T-helper 1 cell (primary cell): ENCODE data around the gene NEB.
A peak's percentile ranks its signal among the peaks of the same experiment; 100 is the strongest.
"Not testable (repeated sequence)": the region's sequence is repeated elsewhere in the genome, so short reads cannot be mapped to it uniquely, and the experiment has no call there.

Source experiments
- DNase-seq, 5 donors: peaks; one replicate each; pipeline ENCODE4 v3.0.0-alpha.2; 2012 to 2020

The NEB gene

DNA sequence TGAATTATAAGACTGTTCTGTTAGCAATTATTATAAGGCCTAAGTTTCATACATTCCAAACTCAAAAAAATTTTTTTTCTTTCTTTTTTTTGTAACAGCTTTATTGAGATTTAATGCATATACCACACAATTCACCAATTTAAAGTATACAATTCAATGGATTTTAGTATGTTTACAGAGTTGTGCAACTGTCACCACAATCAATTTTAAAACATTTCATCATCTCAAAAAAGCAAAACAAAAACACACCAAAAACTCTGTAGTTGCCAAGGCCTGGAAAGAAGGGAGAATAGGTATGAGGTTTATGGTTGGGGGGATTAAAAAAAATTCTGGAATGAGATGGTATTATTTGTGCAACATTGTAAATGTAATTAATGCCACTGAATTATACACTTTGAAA, 36.1 kb downstream of the NEB start:
- not testable (repeated sequence) for DNase-seq

DNA sequence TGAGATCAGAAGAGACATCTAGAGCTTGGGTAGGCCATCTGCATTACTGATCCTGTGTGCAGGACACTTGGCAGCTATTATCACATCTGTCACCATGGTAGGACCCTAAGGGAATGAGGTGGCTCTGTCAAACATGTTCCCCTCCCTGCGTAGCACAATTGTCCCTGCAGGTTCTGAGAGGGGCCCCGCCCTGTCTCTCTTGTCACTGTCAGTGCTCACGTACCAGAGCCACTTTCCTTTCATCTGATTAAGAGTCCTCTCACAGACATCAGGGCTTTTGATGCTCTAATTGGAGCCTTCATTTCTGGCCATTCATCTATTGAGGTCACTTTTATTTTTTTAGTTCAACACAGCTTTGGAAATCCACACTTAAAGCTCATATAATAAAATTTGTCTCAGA, 38.5 kb downstream of the NEB start:
- no peak for DNase-seq

DNA sequence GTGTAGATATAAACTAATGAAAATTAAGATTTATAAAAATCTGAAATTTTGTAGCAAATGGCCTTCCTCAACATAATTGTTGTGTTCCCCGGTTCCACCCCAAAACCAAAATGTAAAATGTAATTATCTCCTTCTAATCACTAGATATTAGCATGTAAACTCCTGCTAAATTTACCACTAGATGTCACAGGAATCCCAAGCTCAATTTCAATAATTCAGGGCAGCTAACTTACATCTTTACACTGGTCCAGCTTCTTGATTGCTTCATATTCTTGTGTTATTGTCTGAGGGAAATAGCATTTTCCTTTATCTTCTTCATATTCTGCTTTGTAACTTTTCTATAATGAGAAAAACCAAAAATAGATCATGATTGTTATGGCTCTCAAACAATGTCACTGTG, 42.6 kb downstream of the NEB start:
- DNase-seq, result no peak

DNA sequence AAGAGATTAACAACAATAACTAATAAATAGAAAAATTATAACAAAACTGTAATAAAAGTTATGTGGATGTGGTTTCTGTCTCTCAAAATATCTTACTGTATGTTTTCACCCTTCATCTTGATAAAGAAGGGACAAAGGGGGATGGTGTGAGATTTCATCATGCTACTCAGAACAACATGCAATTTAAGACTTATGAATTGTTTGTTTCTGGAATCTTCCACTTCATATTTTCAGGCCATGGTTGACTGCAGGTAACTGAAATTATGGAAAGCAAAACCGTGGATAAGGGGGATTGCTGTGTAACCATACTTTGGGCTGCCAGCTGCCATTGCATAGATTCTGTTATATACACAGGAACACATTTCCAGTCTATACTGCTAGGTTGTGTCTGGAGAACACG, 45.6 kb downstream of the NEB start:
- DNase-seq, result no peak

DNA sequence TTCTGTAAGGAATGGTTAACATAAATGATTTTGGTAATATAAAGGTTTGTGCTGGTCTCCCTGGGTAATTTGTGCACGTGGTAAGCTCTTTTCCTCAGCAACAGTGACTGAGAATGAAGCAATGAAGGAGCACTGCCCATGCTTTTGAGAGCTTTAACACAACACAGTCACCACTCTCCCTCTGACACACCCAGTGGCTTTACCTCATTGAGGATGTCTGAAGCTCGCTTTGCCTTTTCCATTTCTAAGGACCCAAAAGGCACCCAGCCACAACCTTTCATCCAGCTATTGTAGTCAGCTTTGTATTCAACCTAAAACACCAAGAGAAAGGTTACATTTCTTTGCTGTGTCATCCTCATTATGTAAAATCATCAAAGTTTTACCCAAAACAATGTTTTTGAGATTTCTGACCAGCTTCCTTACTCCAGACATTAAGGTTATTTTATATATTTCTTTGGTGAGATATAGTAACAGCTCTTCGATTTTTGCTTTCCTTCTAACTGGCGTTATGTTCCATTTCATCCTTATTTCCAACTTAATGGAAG, 51.7 kb downstream of the NEB start:
- DNase-seq, result no peak

DNA sequence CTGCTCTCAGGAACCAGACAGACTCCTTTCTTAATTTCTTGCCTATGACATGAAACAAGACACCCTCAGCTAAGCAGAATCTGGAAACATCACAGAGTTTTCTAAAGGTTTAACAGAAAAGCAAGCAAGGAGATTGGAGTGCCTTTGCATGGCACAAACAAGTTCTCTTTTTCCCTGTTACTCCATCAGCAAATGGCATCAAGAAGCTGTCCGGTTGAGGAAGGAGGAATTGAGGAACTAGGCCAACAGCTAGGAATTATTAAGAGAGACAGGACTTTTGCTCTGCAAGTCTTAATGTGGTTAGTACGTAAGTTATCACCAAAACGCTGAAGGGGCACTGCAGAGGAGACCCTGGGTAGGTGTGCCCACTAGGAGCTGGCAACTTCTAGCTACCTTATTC, 53.2 kb downstream of the NEB start:
- DNase-seq, result no peak

DNA sequence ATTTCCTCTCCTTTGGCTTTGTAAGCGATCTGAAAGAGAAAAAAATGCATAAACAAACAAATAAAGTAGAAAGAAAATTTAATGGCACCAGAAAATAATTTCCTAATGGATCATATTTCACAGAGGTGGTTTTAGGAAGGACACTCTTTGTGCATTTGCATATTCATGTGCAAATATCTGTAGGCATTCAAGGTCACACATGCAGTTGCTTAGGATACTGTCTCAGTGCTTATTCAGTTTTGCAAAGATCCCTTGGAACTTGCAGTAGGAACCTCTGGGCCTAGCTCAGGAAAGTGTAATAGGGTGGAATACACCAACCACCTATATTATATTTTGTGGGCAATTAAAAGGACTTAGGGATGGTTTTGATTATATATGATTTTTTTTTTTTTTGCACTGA, 54.3 kb downstream of the NEB start:
- DNase-seq, result no peak

DNA sequence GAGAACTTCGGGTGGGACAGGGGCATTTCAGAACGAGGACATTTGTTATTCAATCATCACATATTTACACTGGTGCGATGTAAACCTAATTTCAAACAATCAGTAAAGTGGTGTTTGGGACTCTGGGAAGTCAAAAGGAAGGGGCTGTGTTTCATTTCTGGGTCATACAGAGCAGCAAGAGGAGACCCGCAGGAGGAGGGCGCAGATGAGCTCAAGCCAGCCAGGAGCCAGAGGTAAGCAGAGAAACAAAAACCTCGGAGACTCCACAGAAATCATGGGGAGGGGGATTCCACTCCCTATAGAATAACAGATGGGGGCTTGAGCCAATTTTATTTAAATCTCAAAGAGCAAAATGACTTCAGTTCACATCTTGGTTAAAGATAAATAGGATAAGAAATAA, 55.4 kb downstream of the NEB start:
- DNase-seq, result no peak

DNA sequence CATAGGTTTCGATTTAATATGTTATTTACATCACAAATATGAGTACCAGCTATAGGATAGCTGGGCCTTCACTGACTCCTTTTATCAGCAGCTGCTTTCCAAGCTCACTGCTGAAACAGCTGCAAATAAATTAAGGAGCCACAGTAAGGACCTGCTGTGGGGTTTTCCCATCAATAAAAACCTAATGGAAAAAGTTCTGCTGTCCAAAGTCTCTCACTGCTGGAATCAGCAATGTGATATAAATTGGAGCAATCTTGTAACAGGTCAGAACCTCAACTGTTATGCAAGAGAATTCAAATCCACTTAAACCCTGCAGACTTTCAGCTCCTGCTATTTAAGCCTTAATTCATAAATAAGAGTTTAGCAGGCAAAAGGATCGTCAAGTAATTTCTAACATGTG, 61.3 kb downstream of the NEB start:
- no peak for DNase-seq

DNA sequence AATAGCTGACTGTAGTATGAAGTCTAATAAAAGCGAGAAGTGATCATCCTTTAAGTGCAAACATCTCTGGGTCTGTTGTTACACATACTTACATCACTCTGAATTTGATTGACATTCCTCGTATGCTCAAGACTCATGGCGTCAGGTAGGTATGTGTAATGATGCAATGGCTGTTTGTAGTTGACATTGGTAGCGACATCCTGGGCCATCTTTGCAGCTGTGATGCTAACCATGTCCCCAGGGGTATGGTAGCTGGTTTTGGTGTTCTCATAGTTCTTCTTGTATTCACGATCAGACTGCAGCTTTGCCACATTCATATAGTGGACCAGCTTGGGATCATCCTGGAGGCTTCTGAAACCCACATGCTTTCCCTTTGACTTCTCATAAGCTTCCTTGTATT, 62.0 kb downstream of the NEB start:
- DNase-seq, result no peak

DNA sequence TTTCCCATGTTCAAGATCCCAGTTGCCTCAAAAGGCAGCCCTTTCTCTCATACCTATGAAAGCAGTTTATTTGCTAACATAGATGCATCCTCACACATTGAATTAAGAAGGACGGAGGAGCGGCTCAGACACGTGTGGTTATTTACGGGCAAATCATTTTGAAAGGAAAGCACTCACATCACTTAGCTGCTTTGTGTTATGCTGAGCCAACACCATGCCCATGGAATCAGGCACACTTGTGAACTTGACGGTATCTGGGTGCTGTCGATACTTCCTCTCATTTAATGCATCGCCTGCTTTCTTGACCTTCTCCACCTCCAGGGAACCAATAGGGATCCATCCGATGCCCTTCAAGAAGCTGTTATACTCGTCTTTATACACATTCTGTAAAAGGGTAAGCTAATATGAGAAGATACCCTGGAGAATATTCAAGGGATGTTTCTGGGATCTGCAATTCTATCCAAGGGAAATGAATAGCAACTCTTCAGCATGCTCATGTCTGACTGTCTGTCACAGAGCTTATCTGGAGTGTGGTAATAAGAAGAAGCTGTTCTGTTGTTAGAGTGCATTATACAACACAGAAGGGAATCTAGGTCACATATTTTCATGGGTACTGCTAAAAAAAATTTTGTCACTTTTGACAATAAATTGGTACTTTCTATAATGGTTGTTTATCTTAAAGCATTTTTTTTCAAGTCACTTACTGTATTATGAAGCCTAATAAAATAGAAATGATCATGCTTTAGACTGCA, 63.3 kb downstream of the NEB start:
- DNase-seq, result no peak

DNA sequence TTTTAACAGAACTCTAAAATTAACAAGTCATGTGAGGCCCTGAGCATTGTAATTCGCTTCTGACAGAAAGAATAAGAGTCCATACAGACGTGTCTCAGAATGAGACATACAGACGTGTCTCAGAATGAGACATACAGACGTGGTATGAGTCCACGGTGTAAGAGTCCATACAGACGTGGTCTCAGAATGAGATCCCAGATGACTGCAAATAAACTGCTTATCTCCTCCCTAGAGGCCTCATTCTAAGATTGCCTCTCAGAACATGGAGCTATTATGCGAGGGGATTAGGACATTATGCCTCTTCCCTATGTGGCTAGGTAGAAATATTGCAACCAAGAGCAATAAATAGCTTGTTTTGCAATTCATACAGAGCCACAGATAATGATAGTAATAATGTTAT, 63.9 kb downstream of the NEB start:
- DNase-seq, result peak in 1 of 5 donors; percentile 2

DNA sequence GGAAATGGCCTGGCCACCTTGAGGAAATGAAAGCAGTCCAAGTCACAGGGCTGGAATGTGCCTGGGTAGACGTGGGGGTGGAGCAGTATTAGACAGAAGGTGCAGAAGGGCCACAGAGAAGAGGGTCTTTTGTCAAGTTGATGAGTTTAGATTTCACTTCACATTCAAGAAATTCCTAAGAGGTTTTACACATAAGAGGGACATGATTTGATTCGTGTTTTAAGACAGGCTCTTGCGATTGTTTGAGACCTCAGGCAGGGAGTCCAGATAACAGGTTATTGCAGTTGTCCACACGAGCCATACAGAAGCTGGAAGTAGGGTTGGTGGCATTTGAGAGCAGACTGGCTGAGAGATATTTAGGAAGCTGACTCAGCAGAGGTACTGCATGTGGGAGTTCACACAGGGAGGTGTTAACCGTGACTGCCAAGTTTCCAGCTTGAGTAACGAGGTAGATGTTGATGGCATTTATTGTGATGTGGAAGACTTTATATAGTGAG, 64.6 kb downstream of the NEB start:
- DNase-seq, result peak in 1 of 5 donors; percentile 2

DNA sequence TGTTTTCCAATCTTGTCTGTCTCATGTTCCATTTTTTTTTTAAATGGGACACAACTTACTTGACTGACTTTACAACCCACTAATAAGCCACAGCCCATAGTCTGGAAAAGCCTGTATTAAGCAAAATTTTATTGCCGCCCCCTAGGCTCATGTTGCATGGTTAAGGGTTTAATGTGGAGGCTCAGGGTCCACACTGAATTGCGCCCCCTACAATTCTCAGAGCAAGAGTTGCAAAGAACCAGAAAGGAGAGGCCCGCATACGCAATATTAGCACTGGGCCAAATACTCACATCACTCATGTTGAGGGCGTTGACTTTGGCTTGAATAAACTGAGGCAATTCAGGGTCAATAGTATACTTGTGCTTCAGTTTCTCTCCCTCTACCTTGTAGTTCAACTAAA, 65.5 kb downstream of the NEB start:
- DNase-seq, result no peak

DNA sequence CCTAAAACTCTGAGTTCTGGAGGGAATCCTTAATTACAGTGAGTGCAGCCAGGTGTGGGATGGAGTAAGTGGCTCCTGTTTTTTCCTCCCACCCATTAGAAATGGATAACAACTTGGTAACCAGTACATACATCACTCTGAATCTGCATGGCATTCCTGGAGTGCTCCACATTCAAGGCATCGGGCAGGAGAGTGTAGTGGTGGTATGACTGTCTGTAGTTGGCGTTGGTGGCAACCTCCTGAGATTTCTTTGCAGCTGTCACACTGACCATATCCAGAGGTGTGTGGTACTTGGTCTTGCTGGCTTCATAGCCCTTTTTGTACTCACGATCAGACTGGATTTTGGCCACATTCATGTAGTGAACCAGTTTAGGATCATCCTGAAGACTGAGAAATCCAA, 68.3 kb downstream of the NEB start:
- DNase-seq, result no peak

DNA sequence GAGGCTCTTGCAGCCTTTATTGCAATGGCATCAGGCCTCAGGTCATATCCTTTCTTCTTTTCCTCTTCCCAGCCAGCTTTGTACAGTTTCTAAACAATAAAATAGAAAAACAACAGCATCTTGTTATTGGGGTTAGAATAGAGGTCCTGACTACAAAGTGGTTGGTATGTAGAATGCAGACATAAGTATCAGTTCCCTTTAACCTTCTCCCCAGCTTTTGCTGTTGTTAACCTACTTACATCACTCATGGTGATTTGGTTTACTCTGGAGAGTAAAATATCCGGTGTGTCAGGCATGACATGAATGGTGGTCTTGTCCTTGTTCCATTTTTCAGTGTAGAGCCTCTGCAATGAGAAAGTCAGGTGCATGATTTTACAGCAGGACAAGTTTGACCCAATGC, 69.8 kb downstream of the NEB start:
- DNase-seq, result no peak

DNA sequence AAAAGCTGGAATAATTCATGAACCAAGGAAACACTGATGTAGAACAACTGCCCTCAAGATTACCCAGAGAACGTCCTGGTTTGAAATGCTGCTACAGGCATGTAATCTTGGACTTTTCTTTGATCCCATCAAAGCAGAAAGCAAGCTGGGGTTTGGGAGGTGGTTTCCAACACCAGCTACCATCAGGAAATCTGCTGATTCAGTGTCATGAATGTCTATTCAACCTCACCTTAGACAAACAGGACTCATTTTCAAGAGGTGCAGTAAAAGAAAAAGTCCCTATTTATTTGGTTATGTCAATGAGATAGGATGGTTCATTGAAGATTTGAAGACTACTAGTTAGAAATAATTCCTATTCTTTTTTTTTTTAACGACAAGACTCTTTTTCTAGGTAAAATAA, 72.7 kb downstream of the NEB start:
- no peak for DNase-seq

DNA sequence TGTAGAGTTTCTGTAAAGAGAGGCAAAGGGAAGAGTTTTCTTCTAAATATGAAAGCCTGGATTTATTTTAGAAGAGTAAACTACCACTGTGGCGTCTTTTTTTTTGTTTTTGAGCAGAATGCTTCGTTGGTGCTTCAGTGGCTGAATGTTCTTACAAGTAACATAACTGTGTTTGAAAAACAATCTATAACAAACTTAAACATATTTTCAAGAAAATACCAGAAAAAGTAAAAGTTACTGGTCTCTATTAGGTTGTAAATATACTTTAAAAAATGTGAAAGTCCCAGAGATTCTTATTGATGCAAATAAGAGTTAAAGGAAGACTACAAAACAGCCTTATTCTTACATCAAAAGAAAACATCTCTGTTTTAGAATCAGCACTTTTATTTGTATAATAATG, 76.2 kb downstream of the NEB start:
- no peak for DNase-seq

DNA sequence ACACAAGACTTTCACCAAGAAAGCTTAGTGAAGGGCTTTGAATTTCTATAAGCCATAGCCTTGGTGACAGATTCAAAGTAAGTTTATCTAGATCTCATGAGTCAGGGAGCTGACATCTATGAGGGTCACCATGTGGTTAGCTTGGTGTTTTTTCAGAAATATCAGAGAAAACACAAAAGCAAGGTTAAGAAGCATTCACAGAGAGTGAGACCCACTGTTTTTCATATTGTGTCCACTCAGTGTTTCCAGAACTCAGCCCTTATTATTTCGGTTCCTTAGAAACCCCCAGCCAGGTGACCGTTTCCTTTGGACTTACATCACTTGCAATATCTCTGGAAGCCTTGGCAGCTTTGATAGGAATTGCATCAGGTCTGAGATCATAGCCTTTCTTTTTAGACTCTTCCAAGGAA, 76.6 kb downstream of the NEB start:
- no peak for DNase-seq

DNA sequence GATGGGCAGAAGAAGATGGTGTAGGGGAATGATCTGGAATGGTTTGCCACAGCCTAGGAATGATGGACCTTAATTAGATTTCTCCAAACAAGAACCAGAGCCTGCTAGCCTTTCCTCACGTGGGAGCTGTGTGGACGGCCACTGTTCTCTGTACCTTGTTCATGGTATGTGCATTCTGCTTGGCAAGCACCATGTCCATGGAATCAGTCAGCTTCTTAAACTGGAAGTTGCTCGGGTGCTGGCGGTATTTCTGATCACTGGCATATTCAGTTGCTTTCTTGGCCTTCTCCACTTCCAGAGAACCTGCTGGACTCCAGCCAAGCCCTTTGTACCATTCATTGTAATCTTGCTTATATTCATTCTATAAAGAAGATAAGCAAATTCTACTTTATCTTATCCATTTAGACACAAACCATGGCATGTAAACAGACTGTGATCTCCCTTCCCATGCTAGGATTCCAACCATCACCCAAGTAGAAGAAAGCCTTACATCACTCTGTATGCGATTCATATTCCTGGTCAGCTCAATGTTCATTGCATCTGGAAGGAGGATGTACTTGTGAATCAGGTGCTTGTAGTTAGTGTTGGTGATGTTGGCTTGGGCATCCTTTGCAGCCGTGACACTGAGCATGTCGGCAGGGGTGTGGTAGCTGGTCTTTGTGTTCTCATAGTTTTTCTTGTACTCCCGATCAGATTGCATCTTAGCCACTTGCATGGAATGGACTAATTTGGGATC, 78.4 kb downstream of the NEB start:
- DNase-seq, result no peak

DNA sequence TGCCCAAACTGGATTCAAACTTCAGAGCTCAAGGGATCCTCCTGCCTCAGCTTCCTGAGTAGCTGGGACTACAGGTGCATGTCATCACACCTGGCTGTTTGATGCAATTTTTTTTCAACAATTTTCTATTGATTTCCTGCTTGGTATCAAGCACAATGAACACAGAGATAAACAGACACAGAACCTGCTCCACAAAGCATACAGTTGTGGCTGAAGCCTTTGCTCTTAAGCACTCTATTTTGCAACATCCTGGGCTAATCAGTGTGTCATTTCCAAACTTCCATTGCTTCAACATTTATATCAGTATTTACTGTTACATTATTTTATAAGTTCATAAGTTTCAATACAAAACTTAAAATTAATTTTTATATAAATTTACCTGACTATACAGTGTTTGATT, 79.4 kb downstream of the NEB start:
- DNase-seq, result no peak

DNA sequence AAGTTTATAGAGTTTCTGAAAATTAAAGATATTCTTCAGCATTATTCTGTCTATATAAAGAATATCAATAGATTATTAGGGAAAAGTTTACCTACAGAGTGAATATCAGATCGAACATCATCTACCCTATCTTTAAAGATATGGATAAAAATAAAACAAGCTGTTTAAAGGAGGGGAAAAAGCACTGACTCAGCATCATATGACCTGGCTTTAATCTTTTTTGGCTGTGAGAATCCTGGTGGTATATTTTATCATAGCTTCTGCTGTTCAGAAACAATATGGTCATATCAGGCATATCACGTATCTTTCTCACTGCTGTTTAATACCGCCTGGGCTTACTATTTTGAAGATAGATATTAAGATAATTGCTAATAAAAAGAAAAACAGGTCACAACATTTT, 80.2 kb downstream of the NEB start:
- no peak for DNase-seq

DNA sequence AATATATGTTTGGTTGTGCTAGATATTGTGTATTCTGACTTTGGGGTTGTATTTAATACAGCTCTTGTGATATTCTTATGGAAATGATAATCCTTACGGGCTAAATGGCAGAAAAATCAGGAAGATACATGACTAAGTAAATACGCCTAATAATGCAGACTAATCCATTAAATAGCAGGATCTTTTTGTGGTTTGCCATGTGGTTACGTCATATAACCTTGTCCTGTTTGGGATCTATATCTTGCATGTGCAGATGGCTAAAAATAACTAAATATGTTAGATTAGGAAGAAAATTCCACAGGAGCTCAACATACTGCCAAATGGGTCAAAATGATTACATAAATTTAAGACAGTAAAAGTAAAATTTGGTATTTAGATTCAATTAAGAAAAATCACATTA, 83.0 kb downstream of the NEB start:
- DNase-seq, result no peak

DNA sequence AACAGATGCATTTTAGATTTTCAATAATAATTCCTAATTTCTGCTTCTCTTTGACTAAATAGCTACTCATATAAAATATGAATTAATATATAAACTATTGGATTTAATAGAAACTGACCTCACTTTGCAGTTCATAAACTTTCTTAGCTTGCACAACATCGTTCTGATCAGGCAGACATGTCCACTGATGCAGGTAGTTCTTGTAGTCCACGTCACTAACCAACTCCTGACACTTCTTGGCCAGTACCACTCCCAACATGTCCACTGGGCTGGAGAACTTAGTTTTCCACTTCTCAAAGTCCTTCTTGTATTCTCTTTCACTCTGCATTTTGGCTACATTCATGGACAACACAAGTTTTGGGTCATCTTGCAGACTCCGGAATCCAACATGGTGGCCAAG, 83.8 kb downstream of the NEB start:
- no peak for DNase-seq
